MG63 (cell line): ENCODE measurements around the gene BUB1B. TPM values are rescaled to one million over a fixed set of nuclear protein-coding genes. Genes with fewer than 3 reads are reported as not detected.

Experiments
- total RNA-seq: library from RNA; depleted of rRNA; stranded (reverse); fragments of >200 nt; shearing (Covaris generic); gene quantifications from 2 replicates; pipeline ENCODE4 v1.2.3, GENCODE V29; 2014; ENCODE audit warnings: low replicate concordance; rRNA removed

BUB1B gene
- total RNA-seq, 1 experiment from 2014 or later, result 49.2 TPM

Other genes starting within 250 kb of the BUB1B start
- 58.3 and 59.6 TPM in 2 replicates for gene GPR176, start 240.8 kb upstream of the BUB1B start, total RNA-seq
- gene EIF2AK4, start 227.0 kb upstream of the BUB1B start, total RNA-seq, result 61.7 and 69.2 TPM in 2 replicates
- 134 and 205 TPM in 2 replicates for gene SRP14, start 121.9 kb upstream of the BUB1B start, total RNA-seq
- 0.20 TPM in 1 of 2 replicates, not detected in the other for gene BMF, start 52.2 kb upstream of the BUB1B start, total RNA-seq
- 3.9 TPM in 1 of 2 replicates, not detected in the other for gene PAK6, start 78.0 kb downstream of the BUB1B start, total RNA-seq
- gene ANKRD63, start 122.0 kb downstream of the BUB1B start, total RNA-seq, result not detected in 2 replicates
- not detected in 2 replicates for gene PLCB2, start 146.9 kb downstream of the BUB1B start, total RNA-seq
- 8.9 and 9.6 TPM in 2 replicates for gene INAFM2, start 162.6 kb downstream of the BUB1B start, total RNA-seq
- gene CCDC9B, start 179.9 kb downstream of the BUB1B start, total RNA-seq, result 4.0 and 8.2 TPM in 2 replicates
- not detected in 2 replicates for gene PHGR1, start 190.0 kb downstream of the BUB1B start, total RNA-seq
- gene DISP2, start 197.2 kb downstream of the BUB1B start, total RNA-seq, result 0.37 and 0.43 TPM in 2 replicates
- gene KNSTRN, start 221.7 kb downstream of the BUB1B start, total RNA-seq, result 72.1 and 101 TPM in 2 replicates
- 25.6 and 43.7 TPM in 2 replicates for gene IVD, start 244.7 kb downstream of the BUB1B start, total RNA-seq